Measurements from ENCODE around the gene UMPS. TPM values are rescaled to one million over a fixed set of nuclear protein-coding genes. Genes with fewer than 3 reads are reported as not detected.

The UMPS gene
- total RNA-seq, 2 experiments from 2014 or later = 33.4 to 50.1 TPM

GRCh38 chr3:124770336-124771082 lies 40.3 kb downstream of the UMPS start:
- no peak for DNase-seq
- no peak overlapping the region for H3K4me3 Mint-ChIP-seq
- CTCF ChIA-PET = interaction anchor here (3.4 to 3.8 kb wide), 2 partner anchors 10 to 131 kb away, joined by 18 to 24 read pairs; no protein-coding TSS in a partner anchor
- H3K4me1 Mint-ChIP-seq = no peaks in the 10 kb centered on the region
- H3K36me3 Mint-ChIP-seq = no peaks in the 10 kb centered on the region
- no peak for ATAC-seq
- peaks cover 36% of the 10 kb centered on the region for H3K27me3 Mint-ChIP-seq
- no peak overlapping the region for H3K27ac Mint-ChIP-seq
- no peaks in the 10 kb centered on the region for H3K9me3 Mint-ChIP-seq (ENCODE audit: low read depth)

- peaks cover 36% of the 10 kb centered on the region for H3K27me3 Mint-ChIP-seq
These were observed 40.8 kb downstream of the UMPS start for GRCh38 chr3:124771083-124771445.

GRCh38 chr3:124772081-124772831 lies 42.0 kb downstream of the UMPS start:
- no peak for DNase-seq
- Mint-ChIP-seq H3K9me3 (ENCODE audit: low read depth) (no peaks in the 10 kb centered on the region), H3K36me3 (no peaks in the 10 kb centered on the region), H3K4me1 (no peaks in the 10 kb centered on the region), H3K27ac (no peak overlapping the region), H3K27me3 (peaks cover 36% of the 10 kb centered on the region), H3K4me3 (no peak overlapping the region)
- ATAC-seq = no peak
- CTCF ChIA-PET = interaction anchor here (0.8 to 3.8 kb wide), 3 partner anchors 11 to 810 kb away, joined by 3 to 24 read pairs (median 18); no protein-coding TSS in a partner anchor

More at GRCh38 chr3:124771083-124771445, 40.8 kb downstream of the UMPS start:
- Mint-ChIP-seq H3K27ac (no peak overlapping the region), H3K36me3 (no peaks in the 10 kb centered on the region), H3K4me3 (no peak overlapping the region), H3K9me3 (ENCODE audit: low read depth) (no peaks in the 10 kb centered on the region), H3K4me1 (no peaks in the 10 kb centered on the region)
- CTCF ChIA-PET = interaction anchor here (3.4 to 3.8 kb wide), 2 partner anchors 10 to 130 kb away, joined by 18 to 24 read pairs; no protein-coding TSS in a partner anchor
- DNase-seq = no peak
- ATAC-seq = no peak

DNA sequence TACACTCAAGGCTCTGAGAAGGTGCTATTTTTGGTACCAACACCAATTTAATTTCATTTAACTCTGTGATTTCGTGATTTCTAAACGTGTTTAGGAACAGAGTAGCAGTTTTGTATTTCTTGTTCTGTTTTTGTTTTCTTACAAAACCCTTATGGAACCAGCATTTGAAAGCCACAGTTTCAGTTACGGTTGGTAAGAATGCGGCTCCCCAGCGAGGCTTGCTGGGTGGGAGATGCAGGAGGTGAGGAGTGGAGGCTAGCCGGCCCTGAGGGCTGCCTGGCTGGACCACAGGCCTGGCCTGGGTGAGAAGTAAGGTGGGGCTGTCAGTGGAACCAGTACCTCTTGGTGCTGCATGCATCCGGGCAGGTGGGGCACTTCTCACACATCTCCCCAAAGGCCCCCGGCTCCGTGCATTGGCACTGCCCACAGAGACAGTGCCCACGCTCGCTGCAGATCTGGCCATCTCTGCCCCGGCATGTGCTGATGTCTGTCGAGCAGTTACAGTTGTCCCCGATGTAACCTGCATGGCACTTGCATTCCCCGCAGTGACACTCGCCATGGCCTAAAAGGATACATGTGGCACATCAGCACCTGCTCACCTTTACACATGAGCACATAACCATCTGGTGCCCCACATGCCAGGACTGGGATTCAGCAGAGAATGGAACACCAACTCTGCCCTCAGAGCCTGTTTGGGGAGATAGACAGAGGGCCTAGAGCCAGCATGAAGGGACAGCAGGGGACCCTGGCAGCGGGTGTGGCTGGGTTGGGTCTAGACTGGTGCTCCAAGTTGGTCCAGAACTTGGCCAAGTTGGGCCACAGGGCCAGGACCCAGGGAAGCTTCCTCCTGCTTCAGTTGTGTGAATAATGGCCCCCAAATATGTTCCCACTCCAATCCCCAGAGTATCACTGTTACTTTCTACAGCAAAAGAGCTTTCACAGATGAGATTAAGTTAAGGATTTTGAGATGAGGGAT lies 43.4 kb downstream of the UMPS start:
- CTCF ChIA-PET = no interaction called here
- Mint-ChIP-seq H3K4me3 (no peak overlapping the region), H3K4me1 (no peaks in the 10 kb centered on the region), H3K27ac (no peak overlapping the region), H3K27me3 (peaks cover 40% of the 10 kb centered on the region), H3K36me3 (no peaks in the 10 kb centered on the region), H3K9me3 (ENCODE audit: low read depth) (no peaks in the 10 kb centered on the region)
- DNase-seq = no peak
- no peak for ATAC-seq

- Mint-ChIP-seq H3K9me3 (ENCODE audit: low read depth) (no peaks in the 10 kb centered on the region), H3K27me3 (peaks cover 34% of the 10 kb centered on the region), H3K36me3 (no peaks in the 10 kb centered on the region), H3K4me3 (no peak overlapping the region), H3K4me1 (no peaks in the 10 kb centered on the region), H3K27ac (no peak overlapping the region)
- ATAC-seq = no peak
- DNase-seq = no peak
- CTCF ChIA-PET = no interaction called here
These were observed 44.1 kb downstream of the UMPS start for GRCh38 chr3:124774327-124774718.

DNA sequence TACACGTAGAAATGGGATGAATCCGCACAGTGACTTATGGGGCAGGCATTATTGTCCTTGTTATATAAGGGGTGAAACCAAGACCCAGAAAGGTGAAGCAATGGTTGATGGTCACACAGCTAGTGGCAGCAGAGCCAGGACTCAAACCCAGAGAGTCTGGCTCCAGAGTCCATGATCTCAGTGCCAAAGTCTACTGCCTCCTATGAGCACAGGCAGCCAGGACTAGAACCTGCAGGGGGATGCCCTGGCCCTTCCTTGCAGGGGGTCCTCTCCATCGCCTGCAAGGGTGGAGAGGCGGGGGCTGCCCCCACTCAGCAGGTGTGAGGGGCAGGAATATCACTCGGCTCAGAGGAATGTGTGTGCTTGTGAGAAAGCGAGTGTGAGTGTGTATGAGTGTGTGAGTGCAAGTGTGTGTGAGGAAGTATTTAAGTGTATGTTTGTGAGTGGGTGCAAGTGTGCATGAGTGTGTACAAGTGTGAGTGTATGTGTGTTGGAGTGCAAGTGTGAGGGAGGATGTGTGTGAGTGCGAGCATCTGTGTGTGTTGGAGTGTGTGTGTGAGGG lies 44.7 kb downstream of the UMPS start:
- ATAC-seq (no peak), DNase-seq (no peak)
- H3K36me3 Mint-ChIP-seq = no peaks in the 10 kb centered on the region
- H3K9me3 Mint-ChIP-seq (ENCODE audit: low read depth) = no peaks in the 10 kb centered on the region
- H3K4me3 Mint-ChIP-seq = no peak overlapping the region
- H3K27me3 Mint-ChIP-seq = peaks cover 30% of the 10 kb centered on the region
- no peaks in the 10 kb centered on the region for H3K4me1 Mint-ChIP-seq
- CTCF ChIA-PET = no interaction called here
- no peak overlapping the region for H3K27ac Mint-ChIP-seq

DNA sequence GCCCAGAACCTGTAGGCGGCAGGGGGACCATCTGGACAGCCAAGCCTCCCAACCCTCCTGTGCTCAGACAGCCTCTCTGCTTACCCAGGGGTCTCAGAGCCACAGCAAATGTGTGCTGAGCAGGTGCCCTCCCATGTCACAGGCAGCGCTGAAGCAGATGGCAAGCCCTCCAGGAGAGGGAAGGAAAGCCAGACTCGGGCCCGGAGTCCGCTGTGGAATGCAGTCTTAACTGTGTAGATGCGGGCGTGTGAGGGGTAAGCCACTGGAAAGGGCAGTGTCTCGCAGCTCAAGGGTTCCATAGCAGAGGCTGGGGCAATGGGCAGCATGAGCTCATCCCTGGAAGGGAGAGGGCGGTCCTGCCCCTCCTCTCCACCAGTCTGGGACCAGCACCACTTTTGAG lies 45.6 kb downstream of the UMPS start:
- DNase-seq (no peak), ATAC-seq (no peak)
- no peaks in the 10 kb centered on the region for H3K9me3 Mint-ChIP-seq (ENCODE audit: low read depth)
- no peak overlapping the region for H3K27ac Mint-ChIP-seq
- H3K27me3 Mint-ChIP-seq = peaks cover 24% of the 10 kb centered on the region
- H3K36me3 Mint-ChIP-seq = no peaks in the 10 kb centered on the region
- CTCF ChIA-PET = no interaction called here
- peaks cover 3% of the 10 kb centered on the region for H3K4me1 Mint-ChIP-seq
- no peak overlapping the region for H3K4me3 Mint-ChIP-seq

GRCh38 chr3:124776856-124777255 lies 46.6 kb downstream of the UMPS start:
- no peak for ATAC-seq
- H3K27me3 Mint-ChIP-seq = peaks cover 22% of the 10 kb centered on the region
- H3K4me1 Mint-ChIP-seq = peaks cover 6% of the 10 kb centered on the region
- H3K36me3 Mint-ChIP-seq = no peaks in the 10 kb centered on the region
- no peaks in the 10 kb centered on the region for H3K9me3 Mint-ChIP-seq (ENCODE audit: low read depth)
- DNase-seq = no peak
- H3K4me3 Mint-ChIP-seq = no peak overlapping the region
- H3K27ac Mint-ChIP-seq = no peak overlapping the region
- CTCF ChIA-PET = interaction anchor here (1.2 to 1.3 kb wide), 2 partner anchors 16 to 124 kb away, joined by 3 to 4 read pairs; no protein-coding TSS in a partner anchor

DNA sequence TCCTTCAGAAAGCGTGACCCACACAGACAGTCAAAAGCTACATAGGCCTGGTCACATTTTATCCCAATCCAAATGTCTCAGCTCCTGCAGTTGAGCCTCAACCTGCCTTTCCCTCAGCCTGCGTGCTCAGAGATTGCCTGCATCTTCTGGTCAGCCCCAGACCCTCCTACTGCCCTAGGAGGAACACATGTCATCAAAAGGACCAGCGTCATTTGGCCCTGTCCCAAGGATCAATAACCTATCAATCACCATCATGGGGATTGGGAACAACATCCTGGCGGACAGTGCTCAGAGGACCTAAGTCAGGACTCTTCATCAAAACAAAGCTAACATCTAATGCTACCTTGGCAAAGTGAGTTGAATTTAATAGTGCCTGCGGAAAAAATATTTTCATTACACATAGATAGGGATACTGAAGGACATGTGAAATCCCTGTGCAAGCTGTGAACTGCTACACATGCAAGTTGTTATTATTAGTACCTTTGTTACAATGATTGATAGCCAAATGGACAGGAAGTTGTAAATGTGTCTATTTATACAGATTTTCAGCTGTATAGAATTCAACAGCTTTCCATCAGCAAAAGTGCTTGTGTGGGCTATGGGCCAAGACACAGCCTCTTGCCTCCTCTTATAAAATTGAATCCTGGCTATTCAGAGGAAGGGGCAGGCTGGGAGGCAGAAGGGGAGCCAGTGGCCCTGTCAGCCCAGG lies 47.7 kb downstream of the UMPS start:
- Mint-ChIP-seq H3K27me3 (peaks cover 19% of the 10 kb centered on the region), H3K27ac (no peak overlapping the region), H3K4me1 (peaks cover 6% of the 10 kb centered on the region), H3K36me3 (no peaks in the 10 kb centered on the region), H3K4me3 (no peak overlapping the region), H3K9me3 (ENCODE audit: low read depth) (no peaks in the 10 kb centered on the region)
- ATAC-seq (no peak), DNase-seq (no peak)
- CTCF ChIA-PET = interaction anchor here (0.5 to 2.1 kb wide), 5 partner anchors 17 to 805 kb away, joined by 3 to 7 read pairs (median 3); no protein-coding TSS in a partner anchor

DNA sequence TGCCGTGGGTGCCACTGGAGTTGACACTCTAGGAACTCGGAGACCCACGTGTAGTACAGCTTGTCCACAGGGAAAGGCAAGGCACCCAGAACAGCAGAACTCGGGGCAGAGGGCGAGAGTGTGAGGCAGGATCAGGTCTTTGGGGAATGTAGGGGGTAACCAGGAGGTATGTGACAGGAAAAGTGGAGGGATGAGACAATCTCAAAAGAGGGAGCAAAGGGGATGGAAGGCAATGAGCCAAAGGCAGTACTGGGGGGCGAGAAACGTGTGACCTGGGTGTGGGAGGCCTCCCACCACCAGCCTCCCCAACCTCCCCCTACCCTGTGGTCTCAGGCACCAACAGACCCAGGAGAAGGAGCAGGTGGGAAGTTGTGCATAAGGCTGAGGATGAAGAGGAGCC lies 48.9 kb downstream of the UMPS start:
- H3K9me3 Mint-ChIP-seq (ENCODE audit: low read depth) = no peaks in the 10 kb centered on the region
- DNase-seq = no peak
- H3K4me3 Mint-ChIP-seq = no peak overlapping the region
- no peak for ATAC-seq
- H3K4me1 Mint-ChIP-seq = peaks cover 6% of the 10 kb centered on the region
- no peak overlapping the region for H3K27ac Mint-ChIP-seq
- no peaks in the 10 kb centered on the region for H3K36me3 Mint-ChIP-seq
- CTCF ChIA-PET = interaction anchor here (1.4 to 2.1 kb wide), 2 partner anchors 18 to 804 kb away, joined by 3 to 7 read pairs; no protein-coding TSS in a partner anchor
- H3K27me3 Mint-ChIP-seq = peaks cover 16% of the 10 kb centered on the region

DNA sequence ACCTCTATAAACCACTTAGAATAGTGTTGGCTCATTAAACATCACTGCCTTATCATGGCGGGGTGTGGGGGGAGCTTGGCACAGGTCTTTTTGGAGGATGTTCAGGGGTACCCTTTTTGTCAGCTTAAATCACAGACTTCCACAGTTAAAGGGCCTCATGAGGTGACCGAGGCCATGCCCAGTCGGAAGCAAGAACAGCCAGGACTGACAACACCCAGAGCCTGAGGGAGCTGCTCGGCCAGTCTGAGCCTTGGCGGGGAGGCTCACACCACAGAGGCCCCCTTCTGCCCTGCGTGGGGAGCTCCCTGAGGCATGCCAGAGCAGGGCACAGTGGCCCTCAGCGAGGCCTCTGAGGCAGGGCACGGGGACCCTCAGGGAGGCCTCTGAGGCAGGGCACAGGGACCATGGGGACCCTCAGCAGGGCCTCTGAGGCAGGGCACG lies 49.5 kb downstream of the UMPS start:
- DNase-seq (no peak), ATAC-seq (no peak)
- Mint-ChIP-seq H3K4me1 (peaks cover 9% of the 10 kb centered on the region), H3K27me3 (peaks cover 15% of the 10 kb centered on the region), H3K27ac (no peak overlapping the region), H3K4me3 (no peak overlapping the region), H3K9me3 (ENCODE audit: low read depth) (no peaks in the 10 kb centered on the region), H3K36me3 (no peaks in the 10 kb centered on the region)
- CTCF ChIA-PET = interaction anchor here (2.1 kb wide), 1 partner anchor 18 kb away, joined by 7 read pairs; no protein-coding TSS in a partner anchor

DNA sequence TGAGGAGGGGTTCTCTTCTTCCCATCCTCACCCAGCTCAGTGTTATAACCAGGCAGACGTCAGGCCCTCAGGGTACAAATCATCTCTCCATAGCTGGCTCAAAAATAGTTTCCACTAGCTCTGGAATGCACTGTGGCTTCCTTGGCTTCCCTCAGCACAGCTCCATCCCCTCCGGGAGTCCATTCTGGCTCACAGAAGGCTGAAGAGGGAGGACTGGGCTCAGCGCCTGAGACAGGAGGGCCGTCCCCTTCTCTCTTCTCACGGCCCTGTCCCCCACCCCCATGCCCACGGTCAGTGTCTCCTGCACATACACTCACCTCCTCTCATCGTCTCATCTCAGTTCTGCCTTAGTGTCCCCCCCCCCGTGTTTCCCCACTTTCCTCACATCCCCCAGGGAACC lies 50.1 kb downstream of the UMPS start:
- Mint-ChIP-seq H3K4me3 (no peak overlapping the region), H3K27me3 (peaks cover 15% of the 10 kb centered on the region), H3K36me3 (no peaks in the 10 kb centered on the region), H3K9me3 (ENCODE audit: low read depth) (no peaks in the 10 kb centered on the region), H3K27ac (no peak overlapping the region), H3K4me1 (peaks cover 9% of the 10 kb centered on the region)
- CTCF ChIA-PET = interaction anchor here (2.1 kb wide), 1 partner anchor 19 kb away, joined by 7 read pairs; no protein-coding TSS in a partner anchor
- ATAC-seq (no peak), DNase-seq (no peak)

Data from activated CD8-positive, alpha-beta memory T cell treated with anti-CD3 and anti-CD28 coated beads, Interleukin-2, amount 10 ng/mL, durations not matched to agents 7 days and 5 days (primary cell).